DMS79 (cell line): ENCODE results near the gene PNRC2.

Experiments
- DNase-seq: peaks from one replicate; lab custom pipeline; 2025; lab: John Stamatoyannopoulos, UW

The PNRC2 gene, protein sequence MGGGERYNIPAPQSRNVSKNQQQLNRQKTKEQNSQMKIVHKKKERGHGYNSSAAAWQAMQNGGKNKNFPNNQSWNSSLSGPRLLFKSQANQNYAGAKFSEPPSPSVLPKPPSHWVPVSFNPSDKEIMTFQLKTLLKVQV

DNA sequence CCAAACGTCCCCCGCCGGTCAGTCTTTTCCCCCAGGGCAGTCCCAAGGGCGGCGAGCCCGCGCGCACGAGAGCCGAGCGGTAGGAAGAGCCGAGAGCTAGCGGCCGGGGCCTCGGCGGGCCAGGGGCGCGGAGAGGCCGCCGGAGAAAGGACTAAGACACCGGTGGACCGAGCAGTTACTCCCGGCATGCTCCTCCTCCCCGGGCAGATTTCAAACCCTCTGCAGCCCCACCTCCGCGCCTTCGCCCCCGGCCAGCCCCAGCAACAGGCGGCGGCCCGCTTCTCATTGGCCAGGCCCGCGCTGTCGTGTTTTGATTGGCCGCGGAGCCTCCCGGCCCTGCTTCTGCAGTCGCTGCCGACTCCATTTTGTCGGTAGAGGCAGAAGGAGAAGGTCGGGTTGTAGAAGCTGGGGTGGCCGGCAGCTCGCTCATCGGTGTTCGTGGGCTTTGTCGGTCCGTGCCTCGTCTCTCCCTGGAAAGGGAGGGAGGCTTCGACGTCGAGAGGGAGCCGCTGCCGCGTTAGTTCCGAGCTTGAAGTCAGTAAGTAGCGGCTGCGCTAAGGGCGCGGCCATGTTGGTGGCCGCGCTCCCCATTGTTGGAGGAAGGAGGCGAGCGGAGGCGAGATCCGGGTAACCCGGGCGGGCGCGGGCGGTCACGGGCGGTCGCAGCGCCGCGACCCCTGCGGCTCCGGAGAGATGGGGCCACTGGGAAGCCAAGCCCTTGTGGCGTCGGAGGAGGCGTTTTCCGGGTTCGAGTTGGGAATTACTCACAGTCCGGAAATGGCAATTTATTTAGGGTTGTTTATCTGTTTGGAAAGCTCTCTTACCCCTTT, at the start of gene PNRC2:
Gene PNRC2 (plus strand): TSS at position 368 of the 830 bp plus-strand sequence. CDS start 1,630 bp downstream, outside the sequence.
- peak; percentile 96 for DNase-seq

DNA sequence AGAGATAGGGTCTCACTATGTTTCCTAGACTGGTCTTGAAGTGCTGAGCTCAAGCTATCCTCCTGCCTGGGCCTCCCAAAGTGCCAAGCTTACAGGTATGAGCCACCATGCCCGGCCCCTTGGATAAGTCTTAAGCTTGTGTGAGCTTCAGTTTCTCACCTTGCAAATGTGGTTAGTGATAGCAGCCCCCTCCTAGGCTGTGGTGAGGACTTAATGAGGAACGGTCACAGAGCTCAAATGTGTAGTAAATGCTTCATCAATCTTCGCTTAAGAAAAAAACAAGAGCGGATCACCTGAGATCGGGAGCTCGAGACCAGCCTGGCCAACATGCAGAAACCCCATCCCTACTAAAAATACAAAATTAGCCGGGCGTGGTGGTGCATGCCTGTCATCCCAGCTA, 49.5 kb upstream of the PNRC2 start:
- no peak for DNase-seq

DNA sequence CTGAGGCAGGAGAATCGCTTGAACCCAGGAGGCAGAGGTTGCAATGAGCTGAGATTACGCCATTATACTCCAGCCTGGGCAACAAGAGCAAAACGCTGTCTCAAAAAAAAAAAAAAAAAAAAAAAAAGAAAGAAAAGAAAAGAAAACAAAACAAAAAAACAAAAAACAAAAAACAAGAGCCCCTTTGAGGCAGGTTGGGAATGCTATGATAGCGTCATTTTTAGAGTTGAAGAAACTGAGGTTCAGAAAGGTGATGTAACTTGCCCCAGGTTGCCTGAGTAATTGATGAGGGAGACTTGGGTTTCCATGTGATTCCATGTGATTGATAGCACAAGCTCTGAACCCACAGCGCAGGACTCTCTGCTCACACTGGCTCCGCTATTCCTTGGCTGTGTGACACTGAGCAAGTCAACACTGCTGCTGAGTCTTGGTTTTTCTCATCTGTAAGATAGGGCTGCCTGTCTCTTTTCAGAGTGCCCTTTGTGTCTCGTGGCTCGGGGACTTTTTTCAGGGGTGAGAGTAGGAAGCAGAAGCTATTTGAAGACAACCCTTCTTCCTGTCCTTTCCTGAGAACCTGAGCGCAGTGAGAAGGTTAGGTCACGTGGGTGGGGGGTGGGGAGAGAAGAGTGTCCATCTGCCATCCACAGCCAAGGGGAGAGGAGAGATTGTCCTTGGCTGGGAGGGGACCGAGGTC, 48.9 kb upstream of the PNRC2 start:
- DNase-seq: no peak

DNA sequence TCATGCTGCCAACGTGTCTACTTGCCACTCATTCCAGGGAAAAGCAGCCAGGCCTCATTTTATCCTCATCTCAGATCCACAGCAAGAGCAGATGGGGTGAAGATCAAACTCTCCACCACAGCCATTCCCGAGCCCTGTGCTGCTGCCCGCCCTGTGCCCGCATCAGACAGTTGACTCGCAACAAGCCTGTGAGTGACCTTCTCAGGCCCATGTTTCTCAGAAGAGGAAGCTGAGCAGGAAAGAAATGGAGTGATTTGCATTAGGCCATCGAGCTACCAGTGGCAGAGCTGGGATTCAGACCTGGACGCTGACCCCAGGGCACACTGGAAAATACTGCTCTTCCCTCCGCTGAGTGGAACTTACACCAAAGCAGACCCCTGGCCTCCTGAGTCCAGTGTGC, 47.7 kb upstream of the PNRC2 start:
- DNase-seq: no peak

DNA sequence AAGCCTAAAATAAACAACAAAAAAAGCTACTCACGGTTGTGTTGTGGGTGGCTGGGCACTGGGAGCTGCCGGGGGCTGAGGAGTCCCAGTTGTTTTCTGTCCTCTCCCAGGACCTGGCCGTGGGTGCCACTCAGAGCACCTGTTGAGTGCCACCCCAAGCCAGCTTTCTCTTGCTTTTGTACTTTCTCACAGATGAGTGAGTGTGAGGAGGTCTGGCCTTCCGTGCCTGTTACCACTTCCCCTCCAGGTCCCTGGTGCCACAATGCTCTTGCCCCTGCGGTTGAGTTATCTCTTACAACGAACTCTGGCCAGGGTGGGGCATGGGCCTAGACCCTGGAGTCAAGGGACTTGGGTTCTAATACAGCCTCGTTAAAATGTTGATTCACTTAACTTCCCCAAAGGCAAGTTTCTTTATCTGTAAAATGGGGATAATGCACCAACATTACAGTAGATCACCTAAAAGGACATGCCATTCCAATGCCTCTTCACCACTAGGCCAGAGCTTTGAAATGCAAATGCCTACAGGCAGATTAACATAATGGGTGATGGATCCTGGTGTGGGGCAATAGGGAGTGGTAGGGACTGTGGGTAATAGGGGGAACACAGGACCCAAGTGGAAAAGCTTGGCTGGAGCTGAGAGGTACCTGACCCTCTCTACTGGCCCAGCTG, 46.3 kb upstream of the PNRC2 start, which contains the start of gene CNR2:
Gene CNR2 (minus strand): TSS at position 151 of the 669 bp plus-strand sequence. CDS start 37,745 bp downstream, outside the sequence.
- no peak for DNase-seq

DNA sequence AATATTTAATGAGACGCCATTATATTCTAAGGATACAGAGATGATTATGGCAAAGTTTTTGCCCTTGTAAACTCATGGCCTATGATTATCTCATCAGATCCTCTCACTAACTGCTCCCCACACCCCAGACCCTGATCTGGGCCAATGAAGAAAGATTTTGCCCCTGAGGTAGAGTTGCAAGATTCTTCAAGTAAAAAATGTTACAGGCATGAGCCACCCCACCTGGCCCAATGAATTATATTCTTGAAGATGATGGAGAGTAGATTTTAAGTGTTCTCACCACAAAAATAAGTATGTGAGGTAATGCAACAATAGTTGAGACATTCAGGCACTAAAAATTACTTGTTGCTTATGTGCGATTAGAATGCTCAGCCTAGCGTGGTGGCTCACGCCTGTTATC, 44.7 kb upstream of the PNRC2 start:
- DNase-seq: no peak

DNA sequence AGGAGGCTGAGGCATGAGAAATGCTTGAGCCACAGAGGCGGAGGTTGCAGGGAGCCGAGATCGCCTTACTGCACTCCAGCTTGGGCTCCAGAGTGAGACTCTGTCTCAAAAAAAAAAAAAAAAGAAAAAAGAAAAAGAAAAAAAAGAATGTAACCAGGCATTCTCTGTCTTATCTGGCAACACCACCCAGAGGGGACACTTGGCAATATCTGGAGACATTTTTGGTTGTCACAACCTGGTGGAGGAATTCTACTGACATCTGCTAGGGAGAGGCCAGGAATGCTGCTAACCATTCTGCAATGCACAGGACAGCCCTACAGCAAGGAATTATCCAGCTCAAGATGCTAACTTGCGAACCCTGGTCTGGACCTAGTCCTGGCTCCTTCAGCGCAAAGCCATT, 44.2 kb upstream of the PNRC2 start:
- DNase-seq: no peak

DNA sequence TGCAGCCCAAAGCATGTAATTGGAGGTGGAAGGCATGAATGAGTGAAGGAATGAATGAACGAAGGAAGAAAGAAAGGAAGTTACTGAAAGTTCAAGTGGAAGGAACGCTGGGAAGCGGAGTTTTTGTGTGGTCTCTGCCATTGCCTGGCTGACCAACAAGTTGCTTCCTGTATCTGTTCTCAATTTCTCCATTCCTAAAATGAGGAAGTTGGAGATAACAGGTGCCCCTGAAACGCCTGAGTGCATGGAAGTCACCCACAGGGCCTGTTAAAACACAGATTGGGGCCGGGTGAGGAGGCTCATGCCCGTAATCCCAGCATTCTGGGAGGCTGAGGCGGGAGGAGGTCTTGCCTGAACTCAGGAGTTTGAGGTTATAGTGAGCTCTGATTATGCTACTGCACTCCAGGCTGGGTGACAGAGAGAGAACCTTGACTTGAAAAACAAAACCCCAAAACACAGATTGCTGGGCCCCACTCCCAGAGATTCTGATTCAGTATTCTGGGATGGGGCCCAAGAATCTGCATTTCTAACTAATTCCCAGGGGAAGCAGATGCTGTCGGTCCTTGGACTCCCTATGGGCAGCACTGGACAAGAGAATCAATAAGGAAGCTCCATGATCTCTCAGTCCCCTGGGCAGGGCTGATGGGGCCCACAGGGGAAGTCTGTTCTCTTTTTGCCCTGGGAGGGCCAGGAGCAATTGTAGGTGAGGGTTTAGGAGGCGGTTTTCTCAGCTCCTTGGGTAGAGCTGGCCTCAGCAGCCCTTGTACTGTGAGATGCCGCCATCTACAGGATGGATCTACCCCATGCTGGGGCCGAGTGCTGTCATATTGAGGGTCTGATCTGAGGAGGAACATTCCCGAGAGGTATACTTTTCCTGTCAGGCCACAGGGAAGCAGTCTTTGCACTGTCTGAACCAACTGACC, 43.2 kb upstream of the PNRC2 start:
- no peak for DNase-seq

DNA sequence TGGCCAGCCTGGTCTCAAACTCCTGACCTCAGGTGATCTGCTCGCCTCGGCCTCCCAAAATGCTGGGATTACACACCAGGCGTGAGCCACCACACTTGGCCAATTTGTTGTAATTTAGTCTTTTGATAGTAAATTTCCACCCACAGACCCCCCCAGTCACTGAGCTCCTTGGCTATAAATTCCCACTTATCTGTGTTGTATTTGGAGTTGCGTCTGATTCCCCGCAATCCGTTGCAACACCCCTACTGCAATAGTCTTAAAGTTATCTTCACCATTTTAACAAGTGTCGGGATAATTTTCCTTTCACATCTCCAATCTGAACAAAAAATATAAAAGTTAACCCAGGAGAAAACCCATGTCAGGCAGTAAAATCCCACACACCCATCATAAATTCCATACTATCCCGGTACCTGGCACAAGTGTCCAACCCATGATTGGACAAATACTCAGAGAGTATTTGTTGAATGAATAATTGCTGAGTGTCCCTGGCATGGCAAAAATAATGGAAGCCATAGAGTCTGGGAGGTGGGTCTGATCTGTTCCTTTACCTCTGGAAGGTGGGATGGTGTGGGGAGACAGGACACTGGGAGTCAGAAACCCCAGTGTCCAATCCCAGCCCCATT, 37.2 kb upstream of the PNRC2 start:
- no peak for DNase-seq

DNA sequence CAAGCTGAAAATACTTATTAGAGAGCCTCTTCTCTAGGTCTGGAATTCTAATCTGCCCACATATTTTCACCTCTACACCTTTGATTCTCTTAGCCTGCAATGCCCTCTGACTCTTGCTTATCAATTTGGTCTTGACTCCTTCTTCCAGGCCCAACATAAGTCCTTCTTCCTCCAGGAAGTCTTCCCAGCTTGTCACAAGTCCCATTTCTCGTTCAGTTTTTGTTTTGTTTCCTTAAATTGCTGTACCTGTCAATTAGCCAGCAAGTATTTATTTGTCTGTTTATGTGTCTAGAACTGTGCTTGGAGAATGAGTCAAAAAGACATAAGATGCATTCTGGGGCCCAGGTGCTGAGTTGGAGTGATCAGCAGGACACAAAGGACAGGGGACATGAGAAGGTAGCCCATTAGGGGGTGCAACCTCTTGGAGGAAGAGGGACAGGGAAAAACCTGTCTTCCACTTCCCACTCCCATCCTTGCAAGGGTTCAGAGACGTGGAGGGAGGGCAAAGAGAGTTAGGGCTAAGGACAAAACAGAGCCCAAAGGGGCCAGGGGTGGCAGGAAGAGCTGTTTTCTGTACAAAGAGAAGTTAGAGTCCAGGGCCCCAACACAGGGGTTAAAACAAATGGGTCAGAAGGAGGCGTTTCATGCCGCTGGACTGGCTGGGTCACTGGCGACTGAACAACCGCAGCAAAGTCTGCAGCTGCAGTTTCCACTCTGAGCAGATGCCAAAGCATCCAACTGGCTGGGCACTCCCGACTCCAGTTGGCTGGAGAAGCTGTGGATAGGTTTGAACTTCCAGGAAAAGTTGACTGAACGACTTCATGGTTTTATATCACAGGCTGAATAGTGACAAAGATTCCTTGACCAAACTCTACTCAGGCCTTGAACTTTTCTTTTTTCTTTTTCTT, 35.8 kb upstream of the PNRC2 start:
- no peak for DNase-seq

DNA sequence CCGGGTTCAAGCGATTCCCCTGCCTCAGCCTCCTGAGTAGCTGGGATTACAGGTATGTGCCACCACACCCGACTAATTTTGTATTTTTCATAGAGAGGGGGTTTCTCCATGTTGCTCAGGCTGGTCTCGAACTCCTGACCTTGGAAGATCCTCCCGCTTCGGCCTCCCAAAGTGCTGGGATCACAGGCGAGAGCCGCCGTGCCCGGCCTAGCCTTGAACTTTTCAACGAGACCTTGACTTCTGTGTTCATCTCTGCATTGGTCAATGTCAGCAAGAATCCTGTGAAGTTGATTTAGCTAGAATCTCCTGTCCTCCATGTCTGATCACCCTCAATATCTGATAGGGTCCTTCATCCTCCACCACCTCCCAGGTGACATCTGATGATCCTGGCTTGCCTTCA, 35.0 kb upstream of the PNRC2 start:
- no peak for DNase-seq

DNA sequence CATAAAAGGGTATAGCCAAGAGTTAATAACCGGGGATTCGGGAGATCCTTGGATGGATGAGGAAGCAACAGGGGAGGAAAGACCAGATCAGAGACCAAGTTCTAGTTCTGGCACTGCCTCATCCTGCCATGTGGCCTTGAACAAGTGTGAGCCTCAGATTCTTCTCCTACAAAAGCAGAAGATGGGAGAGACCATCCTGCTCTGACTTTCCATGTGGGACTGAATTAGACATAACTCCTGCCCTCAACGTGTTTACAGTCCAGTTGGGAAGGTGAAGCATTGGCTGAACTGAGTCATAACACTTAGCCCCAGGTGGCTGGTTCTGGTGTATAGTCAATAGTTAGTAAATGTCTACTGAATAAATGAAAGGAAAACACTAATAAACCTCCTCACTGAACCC, 34.3 kb upstream of the PNRC2 start:
- no peak for DNase-seq

DNA sequence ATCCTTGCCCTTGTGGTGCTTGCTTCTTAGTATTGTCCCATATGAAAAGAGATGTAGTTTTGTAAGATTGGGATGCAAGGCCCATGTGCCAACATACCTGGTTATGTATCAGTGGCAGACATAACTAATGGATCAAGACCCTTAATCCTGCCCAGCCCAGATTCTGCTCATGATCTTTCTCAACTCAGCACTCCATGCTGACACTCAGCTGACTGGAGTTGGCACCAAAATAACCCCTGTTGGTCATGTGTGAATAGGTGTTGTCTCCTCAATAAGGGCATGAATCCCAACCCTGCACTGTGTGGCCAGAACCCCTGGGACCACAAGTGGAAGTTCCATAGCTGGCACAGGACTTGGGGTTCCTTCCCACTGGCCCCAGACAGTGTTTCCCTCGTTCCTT, 32.5 kb upstream of the PNRC2 start:
- no peak for DNase-seq

DNA sequence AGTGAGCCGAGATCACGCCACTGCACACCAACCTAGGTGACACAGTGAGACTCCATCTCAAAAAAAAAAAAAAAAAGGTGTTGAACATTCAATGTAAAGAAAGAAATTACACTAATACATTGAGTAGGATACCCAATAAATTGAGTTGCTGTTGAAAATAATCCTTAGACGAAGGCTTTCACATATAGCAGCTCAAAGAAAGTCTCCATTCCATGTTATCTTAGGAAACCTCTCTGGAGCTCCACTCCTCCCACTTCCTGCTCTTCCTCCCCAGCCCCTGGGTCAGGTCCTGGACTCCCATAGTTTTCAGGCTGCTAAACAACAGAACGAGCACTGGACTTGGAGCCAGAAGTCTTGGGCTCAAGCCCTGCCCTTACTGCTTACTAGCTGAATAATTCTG, 30.8 kb upstream of the PNRC2 start:
- no peak for DNase-seq

DNA sequence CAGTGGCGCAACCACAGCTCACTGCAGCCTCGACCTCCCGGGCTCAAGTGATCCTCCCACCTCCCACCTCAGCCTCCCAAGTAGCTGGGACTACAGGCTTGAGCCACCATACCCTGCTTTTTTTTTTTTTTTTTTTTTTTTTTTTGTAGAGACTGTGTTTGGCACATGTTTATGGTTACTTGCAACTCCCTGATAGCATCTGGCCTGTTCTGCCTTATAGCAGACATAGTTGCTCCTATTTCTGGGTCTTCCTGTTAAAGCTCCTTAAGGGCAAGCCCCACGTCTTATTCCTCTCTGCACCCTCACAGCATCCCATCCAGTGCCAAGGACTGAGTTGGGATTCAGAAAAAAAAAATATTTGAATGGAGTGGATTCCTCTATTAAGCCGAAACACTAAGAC, 29.4 kb upstream of the PNRC2 start:
- DNase-seq: no peak

DNA sequence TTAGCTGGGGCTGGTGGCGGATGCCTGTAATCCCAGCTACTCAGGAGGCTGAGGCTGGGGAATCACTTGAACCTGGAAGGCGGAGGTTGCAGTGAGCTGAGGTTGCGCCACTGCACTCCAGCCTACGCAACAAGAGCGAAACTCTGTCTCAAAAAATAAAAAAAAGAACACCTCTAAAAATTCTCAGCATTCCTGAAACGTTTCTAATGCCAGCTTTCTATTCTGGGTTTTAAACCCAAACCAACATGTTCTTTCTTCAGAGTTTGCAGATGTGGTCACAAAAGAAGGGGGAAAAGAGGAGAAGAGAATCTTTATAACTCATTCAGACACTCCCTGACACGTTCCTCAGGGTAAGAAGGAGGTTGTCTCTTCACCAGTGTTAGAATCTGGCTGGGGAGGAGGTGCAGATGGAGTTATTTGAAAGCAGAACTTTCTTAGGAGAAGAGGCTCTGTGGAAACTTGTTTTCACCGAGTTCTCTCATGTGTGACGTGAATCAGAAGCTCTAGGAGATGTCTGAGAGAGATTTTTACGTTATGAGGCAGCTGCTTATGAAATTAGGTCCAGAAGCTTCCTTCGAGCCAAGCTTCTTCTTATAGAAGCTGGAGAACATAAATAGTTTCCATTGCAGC, 28.7 kb upstream of the PNRC2 start:
- DNase-seq: no peak

DNA sequence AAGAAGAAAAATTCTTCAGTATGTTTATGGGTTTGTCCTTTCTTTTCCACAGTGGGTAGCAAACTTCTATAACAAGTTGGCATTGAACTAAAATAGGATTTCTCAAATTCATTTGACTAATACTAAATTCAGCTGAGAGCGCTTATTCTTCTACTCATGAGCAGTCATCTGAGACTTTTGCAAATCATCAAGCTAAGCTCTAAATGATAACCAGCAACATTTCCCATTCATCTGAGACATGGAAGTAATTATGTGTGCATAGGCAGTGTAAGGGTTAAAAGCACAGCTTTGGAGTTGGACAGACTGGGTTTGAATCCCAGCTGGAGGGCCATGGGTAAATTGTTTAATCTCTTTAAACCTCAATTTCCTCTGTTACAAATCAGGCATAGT, 28.1 kb upstream of the PNRC2 start:
- no peak for DNase-seq

DNA sequence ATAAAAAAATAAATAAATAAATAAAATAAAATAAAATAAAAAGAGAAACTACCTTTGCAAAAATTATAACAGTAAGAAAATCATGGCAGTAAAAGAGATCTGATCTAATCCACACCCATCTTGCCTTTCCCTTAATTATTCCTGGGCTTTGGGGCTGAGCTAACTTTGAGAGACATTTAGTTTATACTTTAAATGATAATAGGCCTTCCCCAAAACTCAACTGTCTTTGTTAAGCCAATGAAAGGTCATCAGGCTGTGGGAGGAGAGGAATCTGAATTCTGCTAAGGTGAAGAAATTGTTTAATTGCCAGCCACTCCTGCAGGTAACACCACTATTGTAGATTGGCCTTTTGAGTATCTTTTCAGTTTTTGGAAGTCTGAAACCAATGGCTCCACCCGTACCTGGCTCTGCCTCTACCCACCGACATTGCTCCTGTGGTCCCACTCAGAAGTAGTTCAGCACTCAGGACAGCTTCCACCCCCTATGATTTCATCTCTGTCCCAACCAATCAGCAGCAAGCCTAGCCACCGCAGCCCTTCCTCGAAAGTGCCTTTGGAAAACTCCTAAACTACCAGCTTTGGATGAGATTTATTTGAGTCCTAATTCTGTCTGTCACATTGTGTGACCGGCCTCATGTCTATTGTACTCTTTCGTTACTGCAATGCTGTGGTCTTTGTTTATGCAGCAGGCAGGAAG, 23.0 kb upstream of the PNRC2 start:
- DNase-seq: no peak

DNA sequence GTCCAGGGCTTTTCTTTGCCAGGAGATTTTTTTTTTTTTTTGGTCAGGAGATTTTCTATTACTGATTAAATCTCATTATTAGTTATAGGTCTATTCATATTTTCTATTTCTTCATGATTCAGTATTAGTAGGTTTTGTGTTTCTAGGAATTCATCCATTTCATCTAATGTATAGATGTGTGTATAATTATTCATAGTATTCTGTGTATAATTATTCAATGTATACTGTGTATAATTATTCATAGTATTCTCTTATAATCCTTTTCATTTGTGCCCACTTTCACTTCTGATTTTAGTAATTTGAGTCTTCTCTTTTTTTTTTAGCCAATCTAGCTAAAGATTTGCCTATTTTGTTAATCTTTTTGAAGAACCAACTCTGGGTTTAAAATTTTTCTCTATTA, 12.3 kb upstream of the PNRC2 start:
- DNase-seq: no peak
